Measurements from ENCODE around the gene ENTPD3. TPM values are rescaled to one million over a fixed set of nuclear protein-coding genes. Genes with fewer than 3 reads are reported as not detected.

The ENTPD3 gene
- total RNA-seq, 1 donor = 0.36 TPM

Other genes starting within 250 kb of the ENTPD3 start
- gene EIF1B, start 77.5 kb upstream of the ENTPD3 start, total RNA-seq = 19.2 and 23.0 TPM in 2 replicates
- 219 and 236 TPM in 2 replicates for gene RPL14, start 70.2 kb downstream of the ENTPD3 start, total RNA-seq
- gene ZNF619, start 89.9 kb downstream of the ENTPD3 start, total RNA-seq = 6.5 and 8.5 TPM in 2 replicates
- 0.88 and 1.1 TPM in 2 replicates for gene ZNF620, start 118.9 kb downstream of the ENTPD3 start, total RNA-seq
- gene ZNF621, start 137.8 kb downstream of the ENTPD3 start, total RNA-seq = 21.4 and 23.9 TPM in 2 replicates

All from osteoblast (primary cell).